WI38 (cell line): Measurements from ENCODE around the gene SAMD4A.

Experiments used
- H3K4me3 ChIP-seq: 2 replicates; pipeline ENCODE4 v1.5.1; 2011; ENCODE audit warnings: low read depth, mild to moderate bottlenecking, control low read depth, low read length
- CTCF ChIP-seq: IDR thresholded peaks from 2 replicates; pipeline ENCODE4 v1.5.1; 2012; ENCODE audit warnings: low read depth, mild to moderate bottlenecking, control low read depth, low read length

SAMD4A gene

GRCh38 chr14:54804538-54805041 is 237.7 kb downstream of the SAMD4A start:
- TF ChIP-seq CTCF = no peak
- no peak overlapping the region for H3K4me3 ChIP-seq

- TF ChIP-seq CTCF = no peak
These were observed 238.1 kb downstream of the SAMD4A start for GRCh38 chr14:54805070-54805444.

GRCh38 chr14:54805445-54806322 is 238.8 kb downstream of the SAMD4A start:
- TF ChIP-seq CTCF = peak; percentile 93
- H3K4me3 ChIP-seq = no peak overlapping the region

More at GRCh38 chr14:54805070-54805444, 238.1 kb downstream of the SAMD4A start:
- H3K4me3 ChIP-seq = no peak overlapping the region

GRCh38 chr14:54806616-54807015 is 239.7 kb downstream of the SAMD4A start:
- TF ChIP-seq CTCF = no peak
- H3K4me3 ChIP-seq = no peak overlapping the region

GRCh38 chr14:54807428-54807827 is 240.5 kb downstream of the SAMD4A start:
- no peak overlapping the region for H3K4me3 ChIP-seq
- no peak for TF ChIP-seq CTCF

GRCh38 chr14:54807881-54808280 is 241.0 kb downstream of the SAMD4A start:
- TF ChIP-seq CTCF = no peak
- no peak overlapping the region for H3K4me3 ChIP-seq
